Amniotic stem cell (primary cell): ENCODE data around the gene C20orf202.

Experiments used
- DNase-seq: peaks from one replicate; lab custom pipeline; 2025; lab: John Stamatoyannopoulos, UW

The C20orf202 gene

GRCh38 chr20:1202762-1203504 is at the start of gene C20orf202:
C20orf202 (plus strand) TSS chr20:1203454; CDS start chr20:1203586, 132 bp downstream.
- DNase-seq: no peak

GRCh38 chr20:1154226-1154625 is 49.0 kb upstream of the C20orf202 start:
- DNase-seq: no peak

DNA sequence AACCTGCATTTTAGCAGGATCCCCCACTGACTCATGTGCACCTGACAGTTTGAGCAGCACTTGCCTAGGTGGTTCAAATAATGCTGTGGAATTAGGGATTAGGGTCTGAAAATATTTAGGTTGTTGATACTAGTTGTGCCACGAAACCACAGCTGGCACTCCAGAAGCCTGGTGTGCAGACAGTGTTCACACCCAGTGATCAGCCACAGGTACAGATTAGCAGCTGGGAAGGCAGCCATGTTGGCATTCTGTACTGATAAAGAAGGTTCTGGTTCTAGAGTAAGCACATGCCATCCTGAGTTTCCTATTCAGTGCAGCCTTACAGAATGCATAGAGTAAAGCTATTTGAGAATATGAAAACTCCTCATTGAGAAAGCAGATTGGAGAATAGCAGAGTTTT is 48.6 kb upstream of the C20orf202 start:
- no peak for DNase-seq

DNA sequence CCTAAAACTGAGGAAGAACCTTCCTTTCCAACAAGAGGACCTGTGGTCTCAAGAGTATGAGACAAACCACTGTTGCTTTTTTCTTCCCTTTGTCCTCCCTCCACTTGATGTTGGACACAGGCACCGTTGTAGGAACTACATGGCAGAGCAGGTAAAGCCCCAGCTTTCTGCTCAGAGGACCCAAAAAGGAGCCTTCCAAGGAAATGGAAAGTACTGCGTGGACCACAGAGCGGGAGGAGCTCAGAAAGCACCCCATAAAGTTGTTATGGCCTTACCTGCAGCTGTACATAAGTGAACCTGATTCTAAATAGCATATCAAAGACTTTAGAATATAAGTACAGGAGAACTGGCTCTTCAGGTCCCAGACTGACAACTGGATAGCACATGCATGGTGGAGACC is 47.9 kb upstream of the C20orf202 start:
- no peak for DNase-seq

- DNase-seq: no peak
These were observed 42.8 kb upstream of the C20orf202 start for GRCh38 chr20:1160496-1160895.

- DNase-seq: no peak
These were observed 42.3 kb upstream of the C20orf202 start for GRCh38 chr20:1160991-1161390.

GRCh38 chr20:1163105-1163504 is 40.1 kb upstream of the C20orf202 start:
- no peak for DNase-seq

GRCh38 chr20:1163653-1164052 is 39.6 kb upstream of the C20orf202 start:
- no peak for DNase-seq

DNA sequence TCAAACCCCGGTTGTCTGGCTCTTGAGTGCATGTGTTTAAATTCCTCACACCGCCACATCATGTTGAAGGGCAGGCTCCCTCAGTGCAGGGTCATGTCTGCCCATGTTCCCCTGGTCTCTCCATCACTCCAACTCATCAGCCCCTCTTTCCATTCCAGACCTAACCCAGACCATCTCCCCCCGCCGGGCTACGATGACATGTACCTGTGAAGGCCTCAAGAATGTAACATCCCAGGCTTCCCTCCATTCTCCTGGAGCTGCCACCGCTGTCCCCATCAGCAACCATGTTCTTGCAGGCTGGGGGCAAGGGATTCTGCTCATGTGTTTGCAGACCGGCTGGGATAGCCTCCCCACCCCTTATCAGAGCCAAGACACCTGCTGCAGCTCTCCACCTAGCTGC is 38.4 kb upstream of the C20orf202 start:
- no peak for DNase-seq

- DNase-seq: no peak
These were observed 37.7 kb upstream of the C20orf202 start for GRCh38 chr20:1165521-1165920.

GRCh38 chr20:1165941-1166340 is 37.3 kb upstream of the C20orf202 start:
- DNase-seq: no peak

- DNase-seq: no peak
These were observed 36.1 kb upstream of the C20orf202 start for GRCh38 chr20:1166948-1167720.

DNA sequence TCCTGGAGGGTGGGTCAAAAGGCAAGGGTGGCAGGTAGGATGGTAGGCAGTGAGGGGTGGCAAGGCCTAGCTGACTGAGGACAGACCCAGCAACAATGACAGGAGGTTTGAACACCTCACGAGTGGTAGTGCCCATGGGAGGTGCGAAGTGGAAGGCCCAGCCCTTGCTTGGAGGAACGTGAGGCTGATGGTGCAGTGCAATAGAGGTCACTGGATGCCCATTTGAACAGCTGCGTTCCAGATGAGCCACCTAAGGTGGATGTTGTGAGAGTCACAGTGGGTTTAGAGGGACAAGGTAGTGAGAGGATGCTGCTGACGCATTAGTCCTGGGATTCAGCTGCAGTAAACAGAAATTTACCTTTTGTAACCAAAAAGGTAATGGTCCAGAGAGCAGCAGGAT is 34.0 kb upstream of the C20orf202 start:
- DNase-seq: no peak

GRCh38 chr20:1171461-1172093 is 31.7 kb upstream of the C20orf202 start:
- no peak for DNase-seq

GRCh38 chr20:1173698-1174097 is 29.6 kb upstream of the C20orf202 start:
- DNase-seq: no peak

DNA sequence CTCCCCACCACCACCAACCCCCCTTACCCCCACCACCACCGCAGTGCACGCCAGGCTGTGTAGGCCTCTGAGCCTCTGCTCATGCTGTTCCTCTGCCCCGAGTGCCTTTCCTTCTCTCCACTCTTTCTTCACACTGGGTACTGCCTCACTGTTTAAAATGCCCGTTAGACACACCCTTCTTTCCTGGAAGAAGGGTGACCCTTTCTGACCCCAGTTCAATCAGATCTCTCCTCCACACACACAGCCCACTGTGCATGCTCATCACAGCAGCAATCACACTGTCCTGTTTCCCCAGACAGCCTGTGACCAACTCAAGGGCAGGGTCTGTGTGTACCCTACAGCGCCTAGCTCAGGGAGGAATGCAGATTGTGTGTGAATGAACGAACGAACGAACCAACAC is 28.5 kb upstream of the C20orf202 start:
- DNase-seq: no peak

GRCh38 chr20:1177680-1178079 is 25.6 kb upstream of the C20orf202 start:
- DNase-seq: no peak

DNA sequence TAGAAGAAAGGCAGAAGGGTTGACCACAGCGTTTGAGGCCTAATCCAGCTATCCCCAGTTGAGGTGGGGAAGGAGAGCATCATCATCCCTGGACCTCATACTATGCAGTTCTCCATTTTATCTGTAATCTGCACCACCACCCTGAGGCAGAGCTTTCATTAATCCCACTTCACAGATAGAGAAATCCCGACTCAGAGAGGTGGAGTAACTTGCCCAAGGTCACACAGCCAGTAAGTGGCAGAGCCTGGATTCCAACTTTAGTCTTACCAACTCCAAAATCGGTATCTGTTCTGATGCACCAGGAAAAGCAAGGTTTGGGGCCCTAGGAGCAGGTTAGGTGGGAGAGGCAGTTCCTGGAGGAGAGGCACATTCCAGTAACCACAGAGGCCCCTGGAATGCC is 25.2 kb upstream of the C20orf202 start:
- no peak for DNase-seq

DNA sequence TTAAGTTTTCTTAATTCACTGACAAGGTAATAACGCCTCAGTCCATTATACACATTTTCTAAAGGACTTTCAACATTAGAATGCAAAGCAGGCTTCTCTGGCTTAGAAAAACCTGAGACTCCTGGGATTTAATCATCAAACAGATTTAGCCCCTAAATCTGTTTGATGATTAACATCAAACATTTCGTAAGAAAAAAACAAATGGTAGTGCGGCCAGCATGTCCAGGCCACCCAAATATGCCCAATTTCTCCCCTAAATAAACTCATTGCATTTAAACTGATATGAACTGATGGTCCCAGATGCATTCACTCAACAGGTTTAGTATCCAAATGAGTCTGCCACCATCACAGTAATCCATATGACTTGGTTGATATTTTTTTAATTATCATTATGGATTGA is 24.6 kb upstream of the C20orf202 start:
- no peak for DNase-seq

- no peak for DNase-seq
These were observed 22.3 kb upstream of the C20orf202 start for GRCh38 chr20:1180949-1181348.

DNA sequence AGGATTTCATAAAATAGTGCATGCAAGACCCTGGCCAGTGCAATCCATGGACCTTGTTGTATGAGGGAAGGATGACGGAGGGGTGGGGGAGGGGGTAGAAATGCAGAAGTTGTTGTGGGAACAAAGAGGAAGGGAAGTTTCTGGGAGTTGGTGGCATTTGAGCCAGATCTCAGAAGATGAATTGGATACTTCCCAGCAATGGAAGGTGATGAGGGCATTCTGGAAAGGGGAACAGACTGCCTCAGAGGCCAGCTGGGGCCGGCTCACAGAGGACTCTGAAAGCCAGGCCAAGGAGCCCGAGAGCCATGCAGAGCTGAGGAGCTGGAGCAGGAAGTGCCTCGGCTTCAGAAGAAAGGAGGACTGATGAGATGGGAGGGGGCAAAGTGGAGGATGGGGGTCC is 21.1 kb upstream of the C20orf202 start:
- no peak for DNase-seq

- no peak for DNase-seq
These were observed 20.1 kb upstream of the C20orf202 start for GRCh38 chr20:1183153-1183552.

GRCh38 chr20:1184260-1184637 is 19.0 kb upstream of the C20orf202 start:
- no peak for DNase-seq
